Measurements from ENCODE around the gene PSAPL1.
"Not testable (repeated sequence)": the region's sequence is repeated elsewhere in the genome, so short reads cannot be mapped to it uniquely, and the experiment has no call there.

Gene PSAPL1

DNA sequence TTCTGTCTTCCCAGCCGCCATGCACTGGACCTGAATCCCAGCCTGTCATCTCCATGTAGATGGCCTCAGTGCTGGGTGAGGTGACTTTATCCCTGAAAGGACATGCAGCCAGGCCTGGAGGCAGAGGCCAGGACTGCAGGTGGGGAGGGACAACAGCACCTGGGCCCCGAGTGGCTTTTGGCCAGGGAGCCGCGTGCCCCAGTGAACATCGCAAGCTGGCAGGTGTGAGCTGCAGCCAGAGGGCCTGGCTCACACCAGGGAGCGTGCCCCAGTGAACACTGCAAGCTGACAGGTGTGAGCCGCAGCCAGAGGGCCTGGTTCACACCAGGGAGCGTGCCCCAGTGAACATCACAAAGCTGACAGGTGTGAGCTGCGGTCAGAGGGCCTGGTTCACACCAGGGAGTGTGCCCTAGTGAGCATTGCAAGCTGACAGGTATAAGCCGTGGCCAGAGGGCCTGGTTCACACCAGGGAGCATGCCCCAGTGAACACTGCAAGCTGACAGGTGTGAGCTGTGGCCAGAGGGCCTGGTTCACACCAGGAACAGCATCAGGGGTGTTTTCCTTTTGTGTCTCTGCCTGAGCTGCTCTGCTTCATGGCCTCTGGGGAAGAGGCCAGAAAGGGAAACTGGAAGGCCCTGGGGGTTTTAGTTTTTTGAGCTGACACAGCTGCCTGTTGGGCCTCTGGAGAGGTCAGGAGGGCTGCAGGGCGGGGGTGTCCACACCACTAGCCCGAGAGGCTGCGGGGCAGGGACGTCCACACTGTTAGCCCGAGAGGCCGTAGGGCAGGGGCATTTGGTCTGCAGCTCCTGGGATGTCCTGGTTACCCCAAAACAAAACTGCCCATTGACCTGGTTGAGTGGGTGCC lies 22.7 kb upstream of the PSAPL1 start:
- TF ChIP-seq, protein P1, sequence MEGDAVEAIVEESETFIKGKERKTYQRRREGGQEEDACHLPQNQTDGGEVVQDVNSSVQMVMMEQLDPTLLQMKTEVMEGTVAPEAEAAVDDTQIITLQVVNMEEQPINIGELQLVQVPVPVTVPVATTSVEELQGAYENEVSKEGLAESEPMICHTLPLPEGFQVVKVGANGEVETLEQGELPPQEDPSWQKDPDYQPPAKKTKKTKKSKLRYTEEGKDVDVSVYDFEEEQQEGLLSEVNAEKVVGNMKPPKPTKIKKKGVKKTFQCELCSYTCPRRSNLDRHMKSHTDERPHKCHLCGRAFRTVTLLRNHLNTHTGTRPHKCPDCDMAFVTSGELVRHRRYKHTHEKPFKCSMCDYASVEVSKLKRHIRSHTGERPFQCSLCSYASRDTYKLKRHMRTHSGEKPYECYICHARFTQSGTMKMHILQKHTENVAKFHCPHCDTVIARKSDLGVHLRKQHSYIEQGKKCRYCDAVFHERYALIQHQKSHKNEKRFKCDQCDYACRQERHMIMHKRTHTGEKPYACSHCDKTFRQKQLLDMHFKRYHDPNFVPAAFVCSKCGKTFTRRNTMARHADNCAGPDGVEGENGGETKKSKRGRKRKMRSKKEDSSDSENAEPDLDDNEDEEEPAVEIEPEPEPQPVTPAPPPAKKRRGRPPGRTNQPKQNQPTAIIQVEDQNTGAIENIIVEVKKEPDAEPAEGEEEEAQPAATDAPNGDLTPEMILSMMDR (IDR thresholded peaks at IDR 0.05; ENCODE audit: control insufficient read depth, insufficient read depth, low read depth, low read length, missing control alignments), result no peak
- DNase-seq (ENCODE audit: low read depth), result no peak
- no peak overlapping the region for H3K4me3 ChIP-seq (ENCODE audit: control insufficient read depth, low read depth, low read length)

DNA sequence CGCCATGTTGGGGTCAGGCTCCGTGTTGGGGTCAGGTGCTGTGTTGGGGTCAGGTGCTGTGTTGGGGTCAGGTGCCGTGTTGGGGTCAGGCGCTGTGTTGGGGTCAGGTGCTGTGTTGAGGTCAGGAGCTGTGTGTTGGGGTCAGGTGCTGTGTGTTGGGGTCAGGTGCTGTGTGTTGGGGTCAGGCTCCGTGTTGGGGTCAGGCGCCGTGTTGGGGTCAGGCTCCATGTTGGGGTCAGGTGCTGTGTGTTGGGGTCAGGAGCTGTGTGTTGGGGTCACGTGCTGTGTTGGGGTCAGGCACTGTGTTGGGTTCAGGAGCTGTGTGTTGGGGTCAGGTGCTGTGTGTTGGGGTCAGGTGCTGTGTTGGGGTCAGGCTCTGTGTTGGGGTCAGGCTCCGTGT lies 18.1 kb upstream of the PSAPL1 start:
- DNase-seq (ENCODE audit: low read depth); H3K4me3 ChIP-seq (ENCODE audit: control insufficient read depth, low read depth, low read length): not testable (repeated sequence)

DNA sequence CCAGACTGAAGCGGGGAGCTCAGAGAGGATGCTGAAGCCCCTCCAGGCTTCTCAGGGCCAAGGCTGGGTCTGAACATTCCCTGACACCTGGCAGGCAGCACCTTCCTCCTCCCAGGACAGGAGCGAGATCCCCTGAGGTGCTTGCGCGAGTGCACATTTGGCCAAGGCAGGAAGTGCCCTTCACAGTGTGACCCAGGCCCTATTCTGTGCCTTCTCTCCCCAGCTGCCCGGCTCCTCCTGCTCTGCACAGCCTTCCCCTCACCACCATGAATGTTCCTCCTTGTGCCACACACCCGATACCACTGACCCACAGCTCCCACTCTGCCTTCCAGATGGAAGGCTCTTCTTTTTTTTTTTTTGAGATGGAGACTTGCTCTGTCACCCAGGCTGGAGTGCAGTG lies 17.1 kb upstream of the PSAPL1 start:
- no peak for DNase-seq (ENCODE audit: low read depth)
- H3K4me3 ChIP-seq (ENCODE audit: control insufficient read depth, low read depth, low read length), result no peak overlapping the region
- TF ChIP-seq, protein P1 (IDR thresholded peaks at IDR 0.05; ENCODE audit: control insufficient read depth, insufficient read depth, low read depth, low read length, missing control alignments), result no peak

DNA sequence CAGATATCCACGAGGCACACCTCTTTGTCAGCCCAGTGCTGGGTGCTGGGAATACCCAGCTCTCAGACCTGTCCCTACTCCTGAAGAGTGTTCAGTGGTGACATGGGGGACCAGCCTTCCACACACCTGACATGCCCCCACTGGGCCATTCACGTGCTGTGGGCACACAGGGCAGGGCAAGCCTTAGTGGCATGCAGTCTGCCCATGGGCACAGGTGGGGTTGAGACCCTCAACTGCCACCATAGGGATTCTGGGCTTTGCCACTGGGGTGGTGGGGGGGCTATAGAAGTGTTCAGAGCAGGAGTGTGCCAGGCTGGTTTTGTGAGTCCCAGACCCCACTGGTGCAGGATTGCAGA lies 16.7 kb upstream of the PSAPL1 start:
- TF ChIP-seq, protein P1 (IDR thresholded peaks at IDR 0.05; ENCODE audit: control insufficient read depth, insufficient read depth, low read depth, low read length, missing control alignments), result no peak
- no peak for DNase-seq (ENCODE audit: low read depth)
- H3K4me3 ChIP-seq (ENCODE audit: control insufficient read depth, low read depth, low read length), result no peak overlapping the region

DNA sequence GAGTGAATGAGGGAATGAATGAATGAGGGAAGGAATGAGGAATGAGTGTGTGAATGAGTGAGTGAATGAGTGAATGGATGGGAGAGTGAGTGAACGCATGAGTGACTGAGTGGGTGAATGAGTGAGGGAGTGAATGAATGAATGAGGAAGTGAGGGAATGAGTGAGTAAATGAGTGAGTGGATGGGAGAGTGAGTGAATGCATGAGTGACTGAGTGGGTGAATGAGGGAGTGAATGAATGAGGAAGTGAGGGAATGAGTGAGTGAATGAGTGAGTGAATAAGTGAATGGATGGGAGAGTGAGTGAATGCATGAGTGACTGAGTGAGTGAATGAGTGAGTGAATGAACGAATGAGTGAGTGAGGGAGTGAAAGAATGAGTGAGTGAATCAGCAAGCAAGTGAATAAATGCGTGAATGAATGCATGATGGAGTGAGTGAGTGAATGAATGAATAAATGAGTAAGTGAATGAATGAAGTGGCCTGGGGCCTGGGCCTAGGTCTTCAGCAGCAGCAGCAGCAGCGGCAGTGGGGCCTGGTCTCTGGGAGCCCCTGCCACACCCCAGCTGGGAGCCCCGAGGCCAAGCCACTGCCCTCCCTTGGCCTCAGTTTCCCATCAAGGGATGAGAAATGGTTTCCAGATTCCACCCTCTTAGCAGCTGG lies 16.2 kb upstream of the PSAPL1 start:
- TF ChIP-seq, protein P1 (IDR thresholded peaks at IDR 0.05; ENCODE audit: control insufficient read depth, insufficient read depth, low read depth, low read length, missing control alignments), result no peak
- DNase-seq (ENCODE audit: low read depth), result no peak
- no peak overlapping the region for H3K4me3 ChIP-seq (ENCODE audit: control insufficient read depth, low read depth, low read length)

DNA sequence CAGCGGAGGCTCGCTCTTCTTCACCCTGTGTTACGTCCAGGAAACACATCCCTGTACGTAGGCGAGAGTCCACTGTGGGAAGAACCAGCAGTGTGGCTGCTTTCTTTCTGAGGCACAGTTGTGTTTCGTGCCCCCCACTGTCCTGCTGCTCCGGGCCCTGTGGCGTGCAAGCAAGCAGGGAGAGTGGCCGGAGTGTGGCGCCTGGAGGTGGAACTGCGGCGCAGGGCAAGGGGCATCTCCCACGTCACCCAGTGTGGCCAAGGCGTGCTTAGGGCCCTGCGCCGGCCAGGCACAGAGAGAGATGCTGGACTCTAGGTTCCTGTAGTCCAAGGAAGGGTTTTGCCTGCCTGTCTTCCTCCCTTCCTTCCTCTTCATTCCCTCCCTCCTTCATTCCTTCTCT lies 13.3 kb upstream of the PSAPL1 start:
- TF ChIP-seq, protein P1 (IDR thresholded peaks at IDR 0.05; ENCODE audit: control insufficient read depth, insufficient read depth, low read depth, low read length, missing control alignments), result no peak
- DNase-seq (ENCODE audit: low read depth), result no peak
- no peak overlapping the region for H3K4me3 ChIP-seq (ENCODE audit: control insufficient read depth, low read depth, low read length)

DNA sequence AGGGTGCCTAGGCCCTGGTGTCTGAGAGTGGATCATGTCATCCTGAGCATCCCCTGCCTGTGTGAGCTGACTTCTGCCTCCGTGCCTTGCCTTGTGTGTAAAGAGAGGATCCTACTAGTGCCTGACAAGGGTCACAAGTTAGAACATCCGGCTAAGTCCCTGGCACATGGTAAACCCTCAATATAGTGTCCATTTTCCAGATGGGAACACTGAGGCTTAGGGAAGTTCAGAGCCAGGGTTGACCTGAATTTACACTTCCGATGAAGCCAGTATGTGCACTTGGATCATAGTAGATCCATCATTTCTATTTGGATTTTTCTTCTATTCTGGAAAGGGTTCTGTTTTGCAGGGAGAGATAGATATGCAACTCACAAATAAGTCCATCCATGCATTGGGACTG lies 12.5 kb upstream of the PSAPL1 start:
- no peak overlapping the region for H3K4me3 ChIP-seq (ENCODE audit: control insufficient read depth, low read depth, low read length)
- no peak for DNase-seq (ENCODE audit: low read depth)
- TF ChIP-seq, protein P1 (IDR thresholded peaks at IDR 0.05; ENCODE audit: control insufficient read depth, insufficient read depth, low read depth, low read length, missing control alignments), result no peak

Data from AG09309 (cell line).